Natural killer cell (primary cell): ENCODE data around the gene RHBDD2. TPM values are rescaled to one million over a fixed set of nuclear protein-coding genes. Genes with fewer than 3 reads are reported as not detected.
A peak's percentile ranks its signal among the peaks of the same experiment; 100 is the strongest.

Experiments
- ATAC-seq, 3 donors: fragments of 150-1000 bp in 2 of 3; fragments of 200-7000 bp in 1 of 3; cut with Tn5 transposase; 1 replicate in 1 of 3; 2 replicates in 2 of 3; pipeline ENCODE4 v1.10.0; 2021; ENCODE audit warnings: mild to moderate bottlenecking in 2 of 3, moderate library complexity in 2 of 3
- DNase-seq, 2 donors: peaks; one replicate each; pipeline versions ENCODE4 v3.0.0 to v3.0.0-alpha.2; 2013 to 2021; ENCODE audit warnings: mixed read lengths in 1 of 2
- H3K27ac ChIP-seq: one replicate; pipeline ENCODE4 v1.5.1; 2013; ENCODE audit warnings: mild to moderate bottlenecking, low read length
- H3K27me3 ChIP-seq: one replicate; pipeline ENCODE4 v1.6.1; 2013; ENCODE audit warnings: low read length; ENCODE audit not compliant: control insufficient read depth, insufficient read depth
- H3K36me3 ChIP-seq: one replicate; pipeline ENCODE4 v1.6.1; 2013; ENCODE audit warnings: low read length; ENCODE audit not compliant: control insufficient read depth, insufficient read depth
- H3K4me1 ChIP-seq: one replicate; pipeline ENCODE4 v1.6.1; 2013; ENCODE audit warnings: low read length; ENCODE audit not compliant: control insufficient read depth, insufficient read depth
- H3K4me3 ChIP-seq: one replicate; pipeline ENCODE4 v1.5.1; 2013; ENCODE audit warnings: low read length
- H3K9me3 ChIP-seq: one replicate; pipeline ENCODE4 v1.6.1; 2013; ENCODE audit warnings: low read length; ENCODE audit not compliant: control insufficient read depth, insufficient read depth
- H3K27ac Mint-ChIP-seq, 2 donors: one replicate each; pipeline ENCODE4 v1.8.0; 2022; ENCODE audit warnings: mild to moderate bottlenecking in 2 of 2, mixed read lengths in 2 of 2, moderate library complexity in 1 of 2
- H3K27me3 Mint-ChIP-seq, 2 donors: one replicate each; pipeline ENCODE4 v1.8.0; 2022; ENCODE audit warnings: low read depth in 2 of 2, mixed read lengths in 2 of 2
- H3K36me3 Mint-ChIP-seq: one replicate; pipeline ENCODE4 v1.8.0; 2022; ENCODE audit warnings: mixed read lengths
- H3K4me1 Mint-ChIP-seq, 2 donors: one replicate each; pipeline ENCODE4 v1.8.0; 2022; ENCODE audit warnings: mixed read lengths in 2 of 2
- H3K4me3 Mint-ChIP-seq: one replicate; pipeline ENCODE4 v1.8.0; 2022; ENCODE audit warnings: mild to moderate bottlenecking, moderate library complexity, mixed read lengths
- H3K9me3 Mint-ChIP-seq, 2 donors: one replicate each; pipeline ENCODE4 v1.8.0; 2022; ENCODE audit warnings: mixed read lengths in 2 of 2
- WGBS: methylation state at CpG from one replicate; pipeline ENCODE4 v1.1.7; 2013; ENCODE audit warnings: missing lambda C conversion rate; ENCODE audit not compliant: insufficient coverage; 5-methylcytosine and 5-hydroxymethylcytosine counted together
- intact Hi-C: fragments of 100-400 bp; cut with micrococcal nuclease; formaldehyde crosslinking; loops from one replicate; pipeline ENCODE4 v1.14.2; 2022
- total RNA-seq, 4 donors: library from RNA; stranded (reverse); fragments of 120-200 nt in 1 of 4; gene quantifications; one replicate each; pipeline versions ENCODE4 v1.2.3 to v1.2.4, GENCODE V29; 2013 to 2022
- TF ChIP-seq, protein P1 (sequence below): fragments of 200-600 bp; IDR thresholded peaks from one replicate; pipeline ENCODE4 v1.8.0; 2022; ENCODE audit warnings: antibody characterized with exemption

RHBDD2 gene
- total RNA-seq, 3 donors from 2014 or later (not counting 1 experiment from before 2014, with no cell fraction given): 45.2 to 74.3 (median 61.9) TPM

DNA sequence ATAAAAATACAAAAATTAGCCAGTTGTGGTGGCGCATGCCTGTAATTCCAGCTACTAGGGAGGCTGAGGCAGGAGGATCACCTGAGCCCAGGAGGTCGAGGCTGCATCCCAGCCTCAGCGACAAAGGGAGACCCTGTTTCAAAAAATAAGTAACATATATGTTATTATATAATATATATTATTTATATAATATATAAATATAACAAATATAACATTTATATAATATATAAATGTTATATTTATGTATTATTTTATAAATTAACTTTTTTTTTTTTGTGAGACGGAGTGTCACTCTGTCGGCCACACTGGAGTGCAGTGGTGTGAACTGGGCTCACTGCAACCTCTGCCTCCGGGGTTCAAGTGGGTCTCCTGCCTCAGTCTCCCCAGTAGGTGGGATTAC, 34.6 kb downstream of the RHBDD2 start:
- Histone ChIP-seq H3K27ac (no peak overlapping the region), H3K36me3 (peaks cover 1% of the 10 kb centered on the region), H3K4me1 (peaks cover 25% of the 10 kb centered on the region), H3K9me3 (no peaks in the 10 kb centered on the region), H3K27me3 (no peaks in the 10 kb centered on the region), H3K4me3 (no peak overlapping the region)
- ATAC-seq (no peak), DNase-seq (no peak)
- intact Hi-C loops: no loop called here
- H3K27me3 Mint-ChIP-seq: peaks cover 0 to 4% of the 10 kb centered on the region in 2 donors
- no peaks in the 10 kb centered on the region for H3K9me3 Mint-ChIP-seq
- no peaks in the 10 kb centered on the region for H3K36me3 Mint-ChIP-seq
- TF ChIP-seq, protein P1, sequence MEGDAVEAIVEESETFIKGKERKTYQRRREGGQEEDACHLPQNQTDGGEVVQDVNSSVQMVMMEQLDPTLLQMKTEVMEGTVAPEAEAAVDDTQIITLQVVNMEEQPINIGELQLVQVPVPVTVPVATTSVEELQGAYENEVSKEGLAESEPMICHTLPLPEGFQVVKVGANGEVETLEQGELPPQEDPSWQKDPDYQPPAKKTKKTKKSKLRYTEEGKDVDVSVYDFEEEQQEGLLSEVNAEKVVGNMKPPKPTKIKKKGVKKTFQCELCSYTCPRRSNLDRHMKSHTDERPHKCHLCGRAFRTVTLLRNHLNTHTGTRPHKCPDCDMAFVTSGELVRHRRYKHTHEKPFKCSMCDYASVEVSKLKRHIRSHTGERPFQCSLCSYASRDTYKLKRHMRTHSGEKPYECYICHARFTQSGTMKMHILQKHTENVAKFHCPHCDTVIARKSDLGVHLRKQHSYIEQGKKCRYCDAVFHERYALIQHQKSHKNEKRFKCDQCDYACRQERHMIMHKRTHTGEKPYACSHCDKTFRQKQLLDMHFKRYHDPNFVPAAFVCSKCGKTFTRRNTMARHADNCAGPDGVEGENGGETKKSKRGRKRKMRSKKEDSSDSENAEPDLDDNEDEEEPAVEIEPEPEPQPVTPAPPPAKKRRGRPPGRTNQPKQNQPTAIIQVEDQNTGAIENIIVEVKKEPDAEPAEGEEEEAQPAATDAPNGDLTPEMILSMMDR: no peak
- 96% methylated on average over 4 of the region's 6 CpGs for WGBS
- peak overlapping the region; percentile 90 for H3K4me3 Mint-ChIP-seq
- H3K4me1 Mint-ChIP-seq: peaks cover 16 to 17% of the 10 kb centered on the region in 2 donors
- H3K27ac Mint-ChIP-seq: peak overlapping the region in 1 of 2 donors; percentile 92

DNA sequence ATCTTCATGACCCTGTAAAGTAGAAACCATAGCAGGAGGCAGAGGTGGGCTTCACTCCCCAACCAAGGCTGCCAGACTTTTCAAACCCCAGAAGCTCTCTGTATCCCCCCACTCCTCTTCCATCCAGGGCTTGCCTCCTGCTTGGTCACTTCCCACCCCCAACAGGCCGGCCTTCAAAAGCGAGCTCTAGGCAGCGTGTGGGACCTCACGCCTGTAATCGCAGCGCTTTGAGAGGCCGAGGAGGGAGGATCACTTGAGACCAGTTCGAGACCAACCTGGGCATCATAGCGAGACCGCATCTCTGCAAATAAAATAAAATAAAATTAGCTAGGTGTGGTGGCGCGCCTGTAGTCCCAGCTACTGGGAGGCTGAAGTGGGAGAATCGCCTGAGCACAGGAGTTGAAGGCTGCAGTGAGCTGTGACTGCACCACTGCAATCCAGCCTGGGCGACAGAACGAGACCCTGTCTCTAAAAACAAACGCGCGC, 35.4 kb downstream of the RHBDD2 start:
- H3K36me3 Mint-ChIP-seq: no peaks in the 10 kb centered on the region
- peak overlapping the region; percentile 89 to 92 for H3K27ac Mint-ChIP-seq
- peaks cover 3% of the 10 kb centered on the region for H3K36me3 ChIP-seq
- peak overlapping the region; percentile 99 for H3K27ac ChIP-seq
- peaks cover 25% of the 10 kb centered on the region for H3K4me1 ChIP-seq
- ATAC-seq (no peak), DNase-seq (no peak)
- no peaks in the 10 kb centered on the region for H3K9me3 ChIP-seq
- no peaks in the 10 kb centered on the region for H3K9me3 Mint-ChIP-seq
- peaks cover 21 to 25% of the 10 kb centered on the region in 2 donors for H3K4me1 Mint-ChIP-seq
- H3K4me3 Mint-ChIP-seq: peak overlapping the region; percentile 90
- H3K4me3 ChIP-seq: peak overlapping the region; percentile 100
- H3K27me3 ChIP-seq: no peaks in the 10 kb centered on the region
- intact Hi-C loops: loop anchor here (1.0 kb wide), 1 partner anchor 36 kb away; no protein-coding TSS in a partner anchor
- WGBS: 53% methylated on average over 18 of the region's 18 CpGs
- peaks cover 0 to 4% of the 10 kb centered on the region in 2 donors for H3K27me3 Mint-ChIP-seq
- TF ChIP-seq, protein P1: no peak

DNA sequence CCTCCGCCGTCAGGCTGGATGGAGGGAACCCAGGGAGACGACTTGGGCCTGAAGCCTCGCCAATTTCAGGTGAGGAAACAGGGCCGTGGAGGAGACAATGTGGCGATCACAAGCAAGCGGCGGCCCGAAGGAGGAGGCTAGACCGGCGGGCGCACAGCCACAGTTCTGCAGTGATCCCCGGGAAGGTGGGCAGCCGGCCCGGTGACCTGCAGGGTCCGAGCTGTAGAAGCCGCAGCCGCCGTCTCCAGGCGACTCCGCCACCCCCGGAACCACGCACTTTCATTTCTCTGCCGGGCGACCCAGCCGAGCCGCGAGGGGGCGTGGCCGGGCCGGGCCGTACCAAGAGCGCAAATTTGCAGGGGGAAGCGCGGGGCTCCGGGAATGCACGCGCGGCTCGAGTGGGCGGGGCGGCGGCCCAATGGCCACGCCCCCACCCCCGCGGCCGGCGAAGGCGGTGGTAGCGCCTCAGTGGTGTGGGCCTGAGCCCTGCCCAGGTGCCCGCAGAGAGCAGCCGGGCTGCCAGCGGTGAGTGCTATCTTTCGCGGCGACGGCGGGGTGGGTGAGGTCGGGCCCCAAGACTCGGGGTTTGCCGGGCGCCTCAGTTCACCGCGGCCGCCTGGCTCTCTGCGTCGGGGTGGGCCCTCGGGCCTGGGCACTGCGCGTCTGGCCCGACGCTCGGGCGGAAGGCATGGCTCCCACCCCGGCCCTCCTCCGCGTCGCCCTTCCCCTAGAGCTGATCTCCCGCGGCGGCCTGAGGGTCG, 36.0 kb downstream of the RHBDD2 start, which contains the start of gene POR:
POR (plus strand) TSS at position 501 of the 761 bp plus-strand sequence. CDS start 38,847 bp downstream, outside the sequence.
- Histone ChIP-seq H3K27me3 (no peaks in the 10 kb centered on the region), H3K4me3 (peak within 1 kb of the TSS; percentile 100), H3K4me1 (peaks cover 25% of the 10 kb centered on the region), H3K9me3 (no peaks in the 10 kb centered on the region), H3K36me3 (peaks cover 3% of the 10 kb centered on the region), H3K27ac (peak within 1 kb of the TSS; percentile 99)
- peaks cover 21 to 30% of the 10 kb centered on the region in 2 donors for H3K4me1 Mint-ChIP-seq
- no peaks in the 10 kb centered on the region for H3K36me3 Mint-ChIP-seq
- H3K9me3 Mint-ChIP-seq: no peaks in the 10 kb centered on the region
- TF ChIP-seq, protein P1: no peak
- H3K27ac Mint-ChIP-seq: peak within 1 kb of the TSS; percentile 89 to 92
- under 1% methylated on average over 82 of the region's 82 CpGs for WGBS
- peak; percentile 97 to 100 for DNase-seq
- peak; percentile 94 to 99 (median 95) for ATAC-seq
- H3K27me3 Mint-ChIP-seq: no peaks in the 10 kb centered on the region
- intact Hi-C loops: loop anchor here (1.0 kb wide), 1 partner anchor 37 kb away; no protein-coding TSS in a partner anchor
- peak within 1 kb of the TSS; percentile 90 for H3K4me3 Mint-ChIP-seq
